Stimulated activated CD8-positive, alpha-beta memory T cell treated with anti-CD3 and anti-CD28 coated beads, Interleukin-4, amount 100 ng/mL, for 1 hour (primary cell): ENCODE measurements around the gene NPC1L1.

Experiments
- DNase-seq, 2 donors: peaks; one replicate each; pipeline ENCODE4 v3.0.0-alpha.2; 2020; ENCODE audit warnings: low read depth in 2 of 2, low spot score in 1 of 2

Gene NPC1L1

DNA sequence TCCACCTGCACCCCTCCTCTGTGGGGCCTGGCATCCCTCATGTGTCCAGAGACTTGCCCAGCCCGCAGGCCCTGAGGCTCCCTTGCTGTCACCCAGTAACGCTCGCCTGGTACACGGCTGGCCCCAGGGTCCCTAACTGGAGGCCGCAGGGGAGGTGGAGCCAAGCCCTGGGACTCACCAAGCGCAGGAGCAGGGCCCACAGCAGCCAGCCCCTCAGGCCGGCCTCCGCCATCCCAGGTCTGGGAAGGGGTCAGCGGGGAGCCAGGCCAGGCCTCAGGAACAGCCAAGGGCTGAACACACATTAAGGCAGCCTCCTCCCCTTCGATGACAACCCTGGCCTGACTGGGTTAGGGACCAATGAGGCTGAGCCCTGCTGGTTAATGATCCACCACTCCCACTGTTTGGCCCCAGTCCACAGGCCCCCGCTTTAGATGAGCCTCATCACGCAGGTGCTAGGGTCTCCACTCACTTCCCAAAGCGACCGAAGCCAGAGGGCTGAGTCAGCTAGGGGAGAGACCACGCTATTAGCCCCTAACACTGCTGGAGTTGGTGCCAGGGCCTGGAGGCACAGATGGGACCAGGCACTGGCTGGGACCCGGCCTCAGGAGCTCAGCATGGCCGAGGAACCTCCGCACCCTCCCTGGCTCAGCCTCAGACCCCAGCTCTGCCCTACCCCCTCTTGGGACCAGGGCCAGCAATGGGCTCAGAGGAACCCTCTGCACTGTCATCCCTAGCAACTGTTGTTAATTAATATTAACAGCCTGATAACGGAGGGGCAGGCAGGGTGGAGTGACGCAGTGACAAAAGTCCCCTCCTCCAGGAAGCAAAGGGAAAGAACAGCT is at the start of gene NPC1L1:
NPC1L1 (minus strand) TSS at position 303 of the 842 bp plus-strand sequence; CDS start at position 232, 71 bp downstream.
- DNase-seq, result no peak

DNA sequence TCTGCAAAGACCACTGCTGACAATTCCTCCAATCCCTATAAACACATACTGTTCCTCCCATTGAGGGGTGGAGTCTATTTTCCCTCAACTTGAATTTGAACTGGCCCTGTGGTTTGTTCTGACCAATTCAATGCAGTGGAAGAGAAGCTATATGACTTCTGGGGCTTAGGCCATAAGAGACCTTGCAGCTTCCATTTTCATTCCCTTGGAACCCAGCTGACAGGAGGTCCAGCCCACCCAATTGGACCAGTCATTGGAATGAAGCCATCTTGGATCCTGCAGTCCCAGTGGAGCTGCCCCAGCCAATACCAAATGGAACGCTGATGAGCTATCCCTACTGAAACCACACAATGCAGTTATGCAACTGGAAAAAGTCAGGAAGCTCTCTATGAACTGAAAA is 49.8 kb upstream of the NPC1L1 start:
- no peak for DNase-seq

GRCh38 chr7:44587843-44588711 is 46.9 kb upstream of the NPC1L1 start:
- DNase-seq, result peak in 1 of 2 donors; percentile 35

DNA sequence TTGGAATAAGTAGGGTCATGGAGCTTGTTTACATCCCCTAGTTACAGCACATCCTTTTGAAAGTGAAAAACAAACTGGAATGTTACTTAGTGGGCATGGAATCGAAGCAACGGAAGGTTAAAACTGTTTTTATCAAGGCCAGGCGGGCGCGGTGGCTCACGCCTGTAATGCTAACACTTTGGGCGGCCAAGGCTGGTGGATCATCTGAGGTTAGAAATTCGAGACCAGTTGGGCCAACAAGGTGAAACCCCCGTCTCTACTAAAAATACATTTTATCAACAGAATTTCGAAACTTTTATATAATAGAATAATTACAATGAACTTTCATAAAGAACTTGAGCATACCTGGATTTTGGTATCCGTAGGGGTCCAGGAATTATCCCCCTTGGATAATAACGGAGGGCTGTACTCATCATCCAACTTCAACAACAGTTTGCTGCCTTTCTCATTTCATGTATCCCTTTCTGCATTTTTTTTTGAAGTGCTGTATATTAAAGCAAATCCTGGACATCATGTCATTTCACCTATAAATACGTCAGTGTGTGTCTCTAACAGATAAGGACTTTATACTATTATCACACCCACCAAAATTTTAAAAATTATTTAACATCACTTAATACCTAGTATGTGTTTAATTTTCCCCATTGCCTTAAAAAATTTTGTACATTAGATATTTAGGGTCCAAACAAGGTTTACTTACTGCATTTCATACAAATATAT is 42.2 kb upstream of the NPC1L1 start:
- no peak for DNase-seq

DNA sequence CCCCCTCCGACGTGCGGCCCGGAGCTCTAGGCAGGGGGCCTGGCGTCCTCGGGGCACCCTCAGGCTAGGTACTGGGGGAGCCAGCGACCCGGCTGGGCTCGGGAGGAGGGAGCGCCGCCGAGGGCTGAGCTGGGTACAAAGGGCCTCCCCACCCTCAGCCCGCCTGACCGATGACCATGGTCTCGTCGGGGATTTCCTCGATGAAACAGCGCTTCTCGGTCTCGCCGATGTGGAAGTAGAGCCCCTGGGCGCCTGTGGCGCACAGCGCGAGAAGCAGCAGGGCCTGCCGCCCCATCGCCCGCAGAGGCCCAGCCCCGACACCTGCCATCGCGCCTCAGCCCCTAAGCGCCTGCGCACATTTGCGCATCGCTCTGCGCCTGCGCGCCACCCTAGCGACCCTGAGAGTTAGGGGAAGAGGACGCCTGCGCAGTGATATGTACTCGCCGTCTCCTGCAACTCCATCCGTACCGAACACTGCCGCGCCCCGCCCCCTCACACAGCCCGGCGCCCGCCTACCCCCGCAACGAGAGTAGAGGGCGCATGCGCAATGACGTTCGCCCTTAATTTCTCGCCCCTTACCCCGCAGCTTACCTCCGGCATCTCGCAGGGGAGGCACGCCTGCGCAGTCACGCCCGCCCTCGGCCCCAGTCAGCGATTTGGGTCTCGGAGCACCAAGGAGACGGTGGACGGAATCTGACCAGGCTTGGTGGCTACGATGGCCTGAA is 40.9 kb upstream of the NPC1L1 start, which contains the start of gene TMED4:
TMED4 (minus strand) TSS at position 353 of the 725 bp plus-strand sequence; CDS start at position 328, 25 bp downstream.
- peak; percentile 100 for DNase-seq

DNA sequence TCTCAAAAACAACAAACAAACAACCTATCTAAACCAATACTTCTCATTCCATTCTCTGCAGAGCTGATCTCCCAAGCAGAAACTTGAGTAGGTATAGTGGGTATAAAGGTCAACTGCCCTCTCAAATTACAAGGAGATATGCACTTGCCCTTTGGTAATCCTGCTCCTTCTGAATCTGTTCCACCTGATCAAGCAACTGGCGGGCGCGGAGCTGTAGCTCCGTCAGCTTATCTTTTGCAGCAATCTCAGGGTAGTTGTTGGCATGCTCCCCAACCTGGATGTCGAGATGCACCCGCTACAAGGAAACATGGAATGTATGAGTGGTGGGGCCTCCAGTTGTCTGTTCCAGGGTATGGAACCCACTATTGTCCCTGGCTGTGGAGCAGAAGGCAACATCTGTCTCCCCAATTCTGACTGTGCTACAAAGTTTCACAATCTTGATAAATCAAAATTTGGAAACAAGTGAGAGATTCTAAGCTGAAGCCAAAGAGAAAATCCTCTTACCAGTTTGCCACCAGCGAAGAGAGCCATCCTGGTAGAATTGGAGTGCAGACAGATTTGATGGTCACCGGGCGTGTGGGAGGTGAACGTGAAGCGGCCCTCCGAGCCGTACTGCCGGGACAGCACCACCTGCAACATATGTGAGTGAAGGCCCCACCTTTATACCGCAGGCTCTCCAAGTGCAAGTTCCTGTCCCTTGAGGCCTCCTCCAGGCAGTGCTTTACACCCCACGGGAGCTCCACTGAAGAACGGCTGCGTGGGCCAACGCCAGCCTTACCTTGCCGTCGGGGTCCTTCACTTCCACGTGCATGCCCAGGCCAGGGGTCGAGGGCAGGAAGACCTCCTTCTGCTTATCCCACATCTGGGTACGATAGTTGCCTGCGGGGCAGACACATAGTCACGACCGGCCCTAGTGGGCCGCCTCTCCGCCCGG is 40.1 kb upstream of the NPC1L1 start:
- no peak for DNase-seq

DNA sequence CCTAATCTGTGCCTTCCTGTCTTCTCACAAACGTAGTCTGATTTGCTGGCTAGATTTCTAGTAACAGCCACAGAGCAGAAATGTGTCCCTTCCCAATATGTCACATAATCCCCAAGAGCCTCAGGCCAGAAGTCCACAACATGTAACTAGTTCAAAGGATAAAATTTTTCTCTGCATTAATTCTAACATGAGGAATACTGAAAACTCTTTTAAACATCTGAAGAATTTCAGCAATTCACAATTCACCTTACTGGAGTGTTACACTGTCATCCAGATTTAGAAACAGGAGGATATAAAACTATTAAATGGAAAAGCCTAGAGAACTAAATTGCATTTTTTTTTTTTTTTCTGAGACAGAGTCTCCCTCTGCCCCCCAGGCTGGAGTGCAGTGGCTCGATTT is 35.1 kb upstream of the NPC1L1 start:
- DNase-seq, result no peak

DNA sequence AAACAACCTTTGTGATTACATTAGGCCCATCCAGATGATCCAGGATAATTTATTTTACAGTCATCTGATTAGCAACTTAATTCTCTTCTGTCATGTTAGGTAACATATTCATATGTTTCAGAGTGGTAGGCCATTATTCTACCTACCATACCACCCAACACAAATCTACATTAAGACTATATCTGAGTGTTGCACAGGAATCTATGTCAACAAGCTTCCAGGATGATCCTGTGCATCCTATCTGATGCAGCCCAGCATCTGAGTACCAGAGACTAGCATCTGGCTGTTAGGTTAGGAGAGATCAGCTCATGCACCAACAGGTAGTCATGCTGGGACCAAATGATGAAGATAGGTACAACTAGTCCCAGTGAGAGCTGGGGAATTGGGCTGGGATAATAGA is 33.9 kb upstream of the NPC1L1 start:
- no peak for DNase-seq

DNA sequence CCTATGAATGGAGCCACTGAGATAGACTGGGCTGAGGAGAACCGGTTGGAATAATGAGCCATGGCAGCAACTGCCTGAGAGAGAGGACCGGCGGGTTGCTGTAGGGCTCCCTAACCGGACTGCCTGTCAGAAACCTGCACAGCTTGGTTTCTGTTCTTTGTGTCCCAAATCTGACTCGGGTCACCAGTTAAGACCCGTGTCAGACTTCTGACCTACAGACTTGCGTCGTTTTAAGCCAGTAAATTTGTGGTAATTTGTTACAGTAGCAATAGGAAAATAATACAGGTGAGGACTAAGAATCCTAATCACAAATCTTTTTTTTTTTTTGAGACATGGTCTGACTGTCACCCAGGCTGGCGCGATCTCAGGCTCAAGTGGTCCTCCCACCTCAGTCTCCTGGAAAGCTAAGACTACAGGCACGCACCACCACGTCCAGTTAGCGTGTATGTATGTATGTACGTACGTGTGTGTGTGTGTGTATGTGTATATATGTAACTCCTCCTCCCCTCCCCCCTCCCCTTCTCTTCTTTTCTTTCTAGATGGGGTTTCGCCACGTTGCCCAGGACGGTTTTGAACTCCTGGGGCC is 33.2 kb upstream of the NPC1L1 start:
- no peak for DNase-seq

DNA sequence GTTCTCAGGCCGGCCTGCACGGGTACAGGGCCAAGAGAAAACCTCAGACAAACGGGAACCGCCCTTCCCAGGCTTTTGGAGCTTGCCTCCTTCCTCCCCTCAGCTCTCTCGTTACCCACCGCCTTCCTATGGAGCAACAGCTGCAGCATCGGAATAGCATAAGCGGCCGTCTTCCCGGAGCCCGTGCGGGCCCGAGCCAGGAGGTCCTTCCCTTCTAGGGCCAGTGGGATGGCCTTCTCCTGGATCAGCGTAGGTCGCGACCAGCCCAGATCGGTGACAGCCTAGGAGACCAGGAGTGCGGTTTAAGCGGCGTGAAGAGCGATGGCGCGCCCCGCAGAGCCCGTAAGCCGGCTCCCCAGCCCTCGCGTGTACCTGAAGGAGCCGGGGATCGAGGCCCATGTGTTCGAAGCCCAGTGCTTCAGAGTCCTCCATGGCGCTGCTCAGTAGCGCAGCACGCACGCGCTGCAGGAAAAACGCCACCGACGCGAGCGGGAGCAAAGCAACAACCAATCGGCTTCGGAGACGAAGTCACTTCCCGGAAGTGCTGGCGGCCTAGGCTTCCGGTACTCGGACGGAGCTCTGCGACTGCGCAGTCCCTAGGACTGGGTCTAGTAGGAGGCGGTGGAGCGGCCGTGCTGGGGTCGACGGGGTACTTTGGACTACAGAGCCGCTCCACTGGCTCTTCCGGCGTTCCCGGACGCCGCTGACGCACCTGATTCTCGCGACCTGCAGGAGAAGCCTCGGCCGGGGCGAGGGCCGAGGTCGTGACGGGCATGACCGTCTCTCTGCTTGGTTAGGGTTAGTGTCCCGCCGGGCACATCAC is 32.5 kb upstream of the NPC1L1 start, which contains the start of gene DDX56:
DDX56 (minus strand) TSS at position 445 of the 823 bp plus-strand sequence; CDS start at position 432, 13 bp downstream.
- DNase-seq, result peak; percentile 72 to 89

- no peak for DNase-seq
These were observed 31.6 kb upstream of the NPC1L1 start for GRCh38 chr7:44572771-44573170.

- DNase-seq, result no peak
These were observed 28.8 kb upstream of the NPC1L1 start for GRCh38 chr7:44569959-44570358.

DNA sequence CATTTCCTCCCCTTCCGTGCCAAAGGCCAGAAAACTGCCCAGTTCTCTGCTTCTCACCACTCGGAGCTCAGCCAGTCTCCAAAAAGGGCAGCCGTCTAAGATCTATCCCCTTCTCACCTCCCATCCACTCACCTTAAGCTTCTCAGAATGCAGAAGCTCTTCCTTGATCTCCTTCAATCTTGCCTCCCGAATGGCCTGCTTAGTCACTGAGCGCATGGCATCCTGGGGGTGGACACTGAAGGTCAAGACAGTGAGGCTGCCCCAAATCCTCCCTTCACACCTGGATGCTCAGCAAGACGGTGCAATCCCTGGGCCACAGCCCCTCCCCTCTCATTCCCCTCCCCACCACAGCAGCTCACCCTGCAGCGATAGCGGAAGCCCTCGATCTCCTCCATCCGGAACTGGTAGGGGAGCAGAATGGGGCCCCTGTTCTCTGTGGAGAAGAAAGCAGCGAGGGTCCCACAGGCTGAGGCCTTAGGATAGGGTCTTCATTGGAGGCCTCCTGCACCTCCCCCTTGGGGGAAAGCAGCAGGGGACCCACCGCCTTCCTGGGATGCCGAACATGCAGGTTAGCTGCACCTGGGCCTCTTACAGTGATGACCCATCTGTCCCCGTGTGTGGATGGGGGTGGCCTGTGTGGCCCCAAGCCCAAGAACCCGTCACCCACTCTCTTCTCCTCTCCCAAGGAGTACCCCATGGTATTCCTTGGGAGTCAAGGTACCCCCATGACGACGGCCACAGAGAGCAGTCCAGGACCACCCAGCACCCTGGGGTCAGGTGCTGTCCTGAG is 27.8 kb upstream of the NPC1L1 start:
- DNase-seq, result no peak

- no peak for DNase-seq
These were observed 26.8 kb upstream of the NPC1L1 start for GRCh38 chr7:44567884-44568283.

DNA sequence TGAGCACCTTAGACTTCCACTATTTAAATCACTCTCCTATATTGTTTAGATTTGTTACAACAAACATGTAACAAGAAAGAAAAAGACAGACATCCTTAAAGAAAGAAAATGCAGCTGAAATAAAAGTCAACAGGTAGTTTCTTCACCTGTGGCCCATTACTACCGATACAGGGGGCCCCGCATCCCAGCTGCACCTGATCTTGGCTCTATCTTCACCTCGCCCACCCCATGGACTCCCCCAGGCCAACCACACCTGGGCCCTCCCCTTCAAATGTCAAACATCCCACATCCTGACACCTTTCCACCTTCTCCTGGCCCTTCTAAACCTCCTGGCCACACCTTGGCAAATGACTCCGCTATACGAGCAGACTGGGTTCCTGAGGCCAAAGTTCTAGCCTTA is 25.6 kb upstream of the NPC1L1 start:
- no peak for DNase-seq

GRCh38 chr7:44565795-44566559 is 24.8 kb upstream of the NPC1L1 start:
- DNase-seq, result no peak
